HepG2 (cell line): ENCODE results near the gene HSPB8. TPM values are rescaled to one million over a fixed set of nuclear protein-coding genes. Genes with fewer than 3 reads are reported as not detected.

Experiments
- ATAC-seq: fragments of 200-7000 bp; cut with Tn5 transposase; 3 replicates; pipeline ENCODE4 v1.9.1; 2020; ENCODE audit warnings: mild to moderate bottlenecking, moderate library complexity
- BruUV-seq: library from RNA; stranded (reverse); fragments of 400-500 nt; replicated peaks from 2 replicates; lab custom pipeline; 2021; lab: Mats Ljungman, UMichigan
- CTCF ChIA-PET: fragments of 300-600 bp; formaldehyde crosslinking; extraction: SDS; loops from one replicate; lab custom pipeline; 2021; ENCODE audit warnings: low total read pairs, inconsistent platforms, low intra/inter-chr PET ratio; lab: Yijun Ruan, JAX
- POLR2A ChIA-PET: fragments of 350-600 bp; sonication (Branson Sonifier 250); formaldehyde crosslinking; loops from one replicate; lab custom pipeline; 2020; ENCODE audit warnings: antibody characterized with exemption, inconsistent platforms; lab: Yijun Ruan, JAX
- DNase-seq: peaks from one replicate; pipeline ENCODE4 v3.0.0-alpha.2; 2015; ENCODE audit warnings: low spot score
- FAIRE-seq: peaks from 3 replicates; lab custom pipeline; 2011; peaks lifted over from hg19 to GRCh38; lab: Jason Lieb, UNC
- H2AFZ ChIP-seq: one replicate; pipeline ENCODE4 v1.6.1; 2011; ENCODE audit warnings: low read length, inconsistent platforms
- H3K27ac ChIP-seq: fragments of 300-600 bp; 3 replicates; pipeline ENCODE4 v1.8.0; 2011; ENCODE audit warnings: mixed run types, mild to moderate bottlenecking, mixed read lengths, low read length, inconsistent platforms; ENCODE audit not compliant: insufficient read depth; ENCODE audit errors: extremely low read length
- H3K27me3 ChIP-seq, 2 experiments: fragments of 200-600 bp in 1 of 2; 2 replicates in 1 of 2; 3 replicates in 1 of 2; pipeline versions ENCODE4 v1.6.0 to v1.8.0; 2011; ENCODE audit warnings: low read length in 2 of 2, mild to moderate bottlenecking in 2 of 2, moderate library complexity in 2 of 2, inconsistent platforms in 1 of 2; ENCODE audit not compliant: insufficient read depth in 2 of 2, control insufficient read depth in 1 of 2
- H3K36me3 ChIP-seq, 2 experiments: fragments of 200-600 bp in 1 of 2; replicated peaks in 1 of 2; 2 replicates in 1 of 2; 3 replicates in 1 of 2; pipeline versions ENCODE4 v1.5.1 to v1.8.0; 2011; ENCODE audit warnings: low read length in 2 of 2, inconsistent platforms in 1 of 2; ENCODE audit not compliant: insufficient read depth in 2 of 2, control insufficient read depth in 1 of 2
- H3K4me1 ChIP-seq: 2 replicates; pipeline ENCODE4 v1.5.1; 2012; ENCODE audit warnings: low read length, inconsistent platforms; ENCODE audit not compliant: insufficient read depth
- H3K4me2 ChIP-seq: 2 replicates; pipeline ENCODE4 v1.6.0; 2011; ENCODE audit warnings: low read depth, low read length, inconsistent platforms
- H3K4me3 ChIP-seq, 3 experiments: fragments of 200-600 bp in 1 of 3; sonication (generic), shearing (Covaris generic) in 1 of 3; replicated peaks in 1 of 3; 2 replicates each; pipeline ENCODE4 v1.5.1; 2011 to 2016; ENCODE audit warnings: low read length in 3 of 3, inconsistent platforms in 2 of 3, low read depth in 2 of 3, mild to moderate bottlenecking in 2 of 3, control low read depth in 1 of 3, mixed read lengths in 1 of 3; ENCODE audit not compliant: insufficient read depth in 1 of 3
- H3K79me2 ChIP-seq: one replicate; pipeline ENCODE4 v1.6.1; 2011; ENCODE audit warnings: low read length, inconsistent platforms; ENCODE audit not compliant: insufficient read depth
- H3K9ac ChIP-seq: 2 replicates; pipeline ENCODE4 v1.6.0; 2011; ENCODE audit warnings: mild to moderate bottlenecking, low read depth, low read length, inconsistent platforms; ENCODE audit not compliant: insufficient read depth
- H3K9me3 ChIP-seq: 2 replicates; pipeline ENCODE4 v1.5.1; 2012; ENCODE audit warnings: mild to moderate bottlenecking, low read length
- H4K20me1 ChIP-seq: 2 replicates; pipeline ENCODE4 v1.6.0; 2011; ENCODE audit warnings: inconsistent platforms, mild to moderate bottlenecking, low read length, moderate library complexity; ENCODE audit not compliant: insufficient read depth
- AHR ChIP-seq: IDR thresholded peaks from 2 replicates; pipeline ENCODE4 v1.6.1; 2018; ENCODE audit warnings: missing genetic modification reagents, missing compliant biosample characterization
- CEBPB ChIP-seq: IDR thresholded peaks from 2 replicates; pipeline ENCODE4 v1.6.1; 2011; ENCODE audit warnings: low read depth, low read length, improper control_type of control experiment, borderline replicate concordance
- MEIS2 ChIP-seq: sonication (generic); formaldehyde crosslinking; IDR thresholded peaks from 2 replicates; pipeline ENCODE4 v1.9.0; 2021; ENCODE audit warnings: mild to moderate bottlenecking, missing genetic modification reagents
- PPARG ChIP-seq: conservative IDR thresholded peaks from 2 replicates; pipeline ENCODE4 v1.6.1; 2016; ENCODE audit warnings: missing biosample characterization, missing genetic modification reagents
- RBAK ChIP-seq: sonication (generic); formaldehyde crosslinking; IDR thresholded peaks from 2 replicates; pipeline ENCODE4 v1.5.1; 2020; ENCODE audit warnings: mild to moderate bottlenecking, missing genetic modification reagents
- SNAI1 ChIP-seq: sonication (generic); formaldehyde crosslinking; IDR thresholded peaks from 2 replicates; pipeline ENCODE4 v1.5.0; 2020; ENCODE audit warnings: mild to moderate bottlenecking, missing genetic modification reagents, borderline replicate concordance
- TCF7L2 ChIP-seq: IDR thresholded peaks from 2 replicates; pipeline ENCODE4 v1.6.1; 2011; ENCODE audit warnings: mild to moderate bottlenecking, low read depth, low read length, moderate library complexity
- ZBTB1 ChIP-seq: sonication (generic); formaldehyde crosslinking; IDR thresholded peaks from 2 replicates; pipeline ENCODE4 v1.4.0; 2020; ENCODE audit warnings: missing genetic modification reagents, borderline replicate concordance
- ZBTB14 ChIP-seq: sonication (generic); formaldehyde crosslinking; IDR thresholded peaks from 2 replicates; pipeline ENCODE4 v1.4.0; 2020; ENCODE audit warnings: missing genetic modification reagents
- ZFP36L2 ChIP-seq: sonication (generic); formaldehyde crosslinking; IDR thresholded peaks from 2 replicates; pipeline ENCODE4 v1.4.0; 2020; ENCODE audit warnings: missing genetic modification reagents
- ZNF530 ChIP-seq: sonication (generic); formaldehyde crosslinking; IDR thresholded peaks from 2 replicates; pipeline ENCODE4 v1.5.0; 2020; ENCODE audit warnings: low read depth, mild to moderate bottlenecking, missing genetic modification reagents
- ZNF556 ChIP-seq: sonication (generic); formaldehyde crosslinking; IDR thresholded peaks from 2 replicates; pipeline ENCODE4 v1.4.0; 2020; ENCODE audit warnings: mild to moderate bottlenecking, missing genetic modification reagents, borderline replicate concordance
- ZNF562 ChIP-seq: sonication (generic); formaldehyde crosslinking; IDR thresholded peaks from 2 replicates; pipeline ENCODE4 v1.8.0; 2022; ENCODE audit warnings: missing genetic modification reagents, borderline replicate concordance
- ZNF615 ChIP-seq: sonication (generic); formaldehyde crosslinking; IDR thresholded peaks from 2 replicates; pipeline ENCODE4 v1.5.0; 2020; ENCODE audit warnings: mild to moderate bottlenecking, missing genetic modification reagents, borderline replicate concordance
- ZNF652 ChIP-seq: IDR thresholded peaks from 2 replicates; pipeline ENCODE4 v1.6.1; 2016; ENCODE audit warnings: low read depth, borderline replicate concordance
- WGBS: methylation state at CpG from one replicate; pipeline ENCODE4 v1.1.6; 2017; ENCODE audit warnings: low lambda C conversion rate; 5-methylcytosine and 5-hydroxymethylcytosine counted together
- in situ Hi-C: cut with HindIII; loops from 2 replicates; pipeline ENCODE4 v1.10.0; 2017; ENCODE audit warnings: low pct_unique_long_range_greater_than_20kb; ENCODE audit not compliant: extremely low pct_ligation_motif_present
- intact Hi-C: fragments of 100-400 bp; cut with micrococcal nuclease; formaldehyde crosslinking; loops from one replicate; pipeline ENCODE4 v1.10.0; 2022; ENCODE audit not compliant: unreplicated experiment
- polyA plus RNA-seq, 8 experiments: library from polyadenylated mRNA; depleted of rRNA in 3 of 8; stranded (reverse) in 7 of 8; unstranded in 1 of 8; fragments of >200 nt; fragmentation: Illumina TruSeq in 4 of 8; extraction: Trizol in 4 of 8; gene quantifications; 2 replicates each; pipeline versions ENCODE4 v1.2.1 to v1.2.3, GENCODE V29; 2011 to 2016; ENCODE audit warnings: low read depth in 4 of 8, missing spikeins in 1 of 8, mixed read lengths in 1 of 8; ENCODE audit not compliant: insufficient read depth in 1 of 8
- total RNA-seq, 5 experiments: library from RNA; depleted of rRNA; stranded (reverse); fragments of >200 nt; fragmentation: Illumina TruSeq; extraction: Trizol; gene quantifications; 2 replicates each; pipeline ENCODE4 v1.2.3, GENCODE V29; 2016; ENCODE audit warnings: low read depth in 1 of 5
- TF ChIP-seq, protein P1 (sequence below): sonication (generic); formaldehyde crosslinking; IDR thresholded peaks from 2 replicates; pipeline ENCODE4 v1.4.0; 2020; ENCODE audit warnings: missing genetic modification reagents
- TF ChIP-seq, protein P2 (sequence below): sonication (generic); formaldehyde crosslinking; IDR thresholded peaks from 2 replicates; pipeline ENCODE4 v1.4.0; 2020; ENCODE audit warnings: missing genetic modification reagents

HSPB8 gene
- total and polyA plus RNA-seq, 2 of the 13 experiments (the other 11 are each of a cell fraction or from before 2014, with no cell fraction given): 0.49 to 0.54 TPM

DNA sequence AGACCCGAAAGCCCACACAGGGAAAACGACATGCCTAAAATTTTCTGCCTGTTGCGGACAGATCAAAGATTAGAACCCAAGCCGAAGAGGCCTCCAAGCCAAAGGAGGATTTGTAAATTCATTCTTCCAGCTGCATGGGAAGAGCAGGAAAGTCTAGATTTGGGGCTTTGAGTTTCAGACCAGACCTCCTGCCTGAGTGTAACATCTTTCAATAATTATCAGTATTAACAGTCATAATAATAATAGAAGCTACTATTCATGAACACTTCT lies 1.7 kb upstream of the HSPB8 start:
- Histone ChIP-seq H3K36me3 (no peaks in the 10 kb centered on the region), H3K4me3 (no peak overlapping the region)
- no peak for TF ChIP-seq ZNF530 (CRISPR knock-in tag)
- TF ChIP-seq CEBPB: no peak
- no peak for TF ChIP-seq AHR (CRISPR knock-in tag)
- no peak for TF ChIP-seq ZBTB1
- no peak for TF ChIP-seq RBAK (CRISPR knock-in tag)
- TF ChIP-seq ZFP36L2: no peak
- TF ChIP-seq PPARG (CRISPR knock-in tag): no peak
- TF ChIP-seq ZNF562: no peak
- TF ChIP-seq ZNF556: no peak
- TF ChIP-seq, protein P1, sequence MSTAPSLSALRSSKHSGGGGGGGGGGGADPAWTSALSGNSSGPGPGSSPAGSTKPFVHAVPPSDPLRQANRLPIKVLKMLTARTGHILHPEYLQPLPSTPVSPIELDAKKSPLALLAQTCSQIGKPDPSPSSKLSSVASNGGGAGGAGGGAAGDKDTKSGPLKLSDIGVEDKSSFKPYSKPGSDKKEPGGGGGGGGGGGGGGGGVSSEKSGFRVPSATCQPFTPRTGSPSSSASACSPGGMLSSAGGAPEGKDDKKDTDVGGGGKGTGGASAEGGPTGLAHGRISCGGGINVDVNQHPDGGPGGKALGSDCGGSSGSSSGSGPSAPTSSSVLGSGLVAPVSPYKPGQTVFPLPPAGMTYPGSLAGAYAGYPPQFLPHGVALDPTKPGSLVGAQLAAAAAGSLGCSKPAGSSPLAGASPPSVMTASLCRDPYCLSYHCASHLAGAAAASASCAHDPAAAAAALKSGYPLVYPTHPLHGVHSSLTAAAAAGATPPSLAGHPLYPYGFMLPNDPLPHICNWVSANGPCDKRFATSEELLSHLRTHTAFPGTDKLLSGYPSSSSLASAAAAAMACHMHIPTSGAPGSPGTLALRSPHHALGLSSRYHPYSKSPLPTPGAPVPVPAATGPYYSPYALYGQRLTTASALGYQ (CRISPR knock-in tag): no peak
- no peak for TF ChIP-seq ZBTB14
- no peak for TF ChIP-seq MEIS2 (CRISPR knock-in tag)
- no peak for TF ChIP-seq TCF7L2
- no peak for TF ChIP-seq ZNF652 (CRISPR knock-in tag)
- no peak for TF ChIP-seq ZNF615
- TF ChIP-seq SNAI1 (CRISPR knock-in tag): no peak
- TF ChIP-seq, protein P2, sequence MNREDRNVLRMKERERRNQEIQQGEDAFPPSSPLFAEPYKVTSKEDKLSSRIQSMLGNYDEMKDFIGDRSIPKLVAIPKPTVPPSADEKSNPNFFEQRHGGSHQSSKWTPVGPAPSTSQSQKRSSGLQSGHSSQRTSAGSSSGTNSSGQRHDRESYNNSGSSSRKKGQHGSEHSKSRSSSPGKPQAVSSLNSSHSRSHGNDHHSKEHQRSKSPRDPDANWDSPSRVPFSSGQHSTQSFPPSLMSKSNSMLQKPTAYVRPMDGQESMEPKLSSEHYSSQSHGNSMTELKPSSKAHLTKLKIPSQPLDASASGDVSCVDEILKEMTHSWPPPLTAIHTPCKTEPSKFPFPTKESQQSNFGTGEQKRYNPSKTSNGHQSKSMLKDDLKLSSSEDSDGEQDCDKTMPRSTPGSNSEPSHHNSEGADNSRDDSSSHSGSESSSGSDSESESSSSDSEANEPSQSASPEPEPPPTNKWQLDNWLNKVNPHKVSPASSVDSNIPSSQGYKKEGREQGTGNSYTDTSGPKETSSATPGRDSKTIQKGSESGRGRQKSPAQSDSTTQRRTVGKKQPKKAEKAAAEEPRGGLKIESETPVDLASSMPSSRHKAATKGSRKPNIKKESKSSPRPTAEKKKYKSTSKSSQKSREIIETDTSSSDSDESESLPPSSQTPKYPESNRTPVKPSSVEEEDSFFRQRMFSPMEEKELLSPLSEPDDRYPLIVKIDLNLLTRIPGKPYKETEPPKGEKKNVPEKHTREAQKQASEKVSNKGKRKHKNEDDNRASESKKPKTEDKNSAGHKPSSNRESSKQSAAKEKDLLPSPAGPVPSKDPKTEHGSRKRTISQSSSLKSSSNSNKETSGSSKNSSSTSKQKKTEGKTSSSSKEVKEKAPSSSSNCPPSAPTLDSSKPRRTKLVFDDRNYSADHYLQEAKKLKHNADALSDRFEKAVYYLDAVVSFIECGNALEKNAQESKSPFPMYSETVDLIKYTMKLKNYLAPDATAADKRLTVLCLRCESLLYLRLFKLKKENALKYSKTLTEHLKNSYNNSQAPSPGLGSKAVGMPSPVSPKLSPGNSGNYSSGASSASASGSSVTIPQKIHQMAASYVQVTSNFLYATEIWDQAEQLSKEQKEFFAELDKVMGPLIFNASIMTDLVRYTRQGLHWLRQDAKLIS (CRISPR knock-in tag): no peak
- TF ChIP-seq, all 625 proteins: peak for 0
- H3K9ac ChIP-seq: no peak overlapping the region
- H3K9me3 ChIP-seq: no peaks in the 10 kb centered on the region
- BruUV-seq: no TSS peak
- in situ Hi-C loops (no loop called here), intact Hi-C loops (no loop called here)
- 61% methylated on average over 4 of the region's 4 CpGs for WGBS
- H3K79me2 ChIP-seq: no peaks in the 10 kb centered on the region
- no peaks in the 10 kb centered on the region for H4K20me1 ChIP-seq
- ATAC-seq (no peak), FAIRE-seq (no peak), DNase-seq (no peak)
- POLR2A ChIA-PET: no interaction called here
- peaks cover 0 to 17% of the 10 kb centered on the region in 2 experiments; a peak in 3 of 5 replicates for H3K27me3 ChIP-seq
- CTCF ChIA-PET: no interaction called here
- no peak overlapping the region for H3K4me2 ChIP-seq
- no peak overlapping the region for H2AFZ ChIP-seq
- no peak overlapping the region for H3K27ac ChIP-seq
- peaks cover 17% of the 10 kb centered on the region; the same call in 1 of the 2 replicates for H3K4me1 ChIP-seq
